Hematopoietic multipotent progenitor cell treated with erythropoietin and hydrocortisone succinate and interleukin-3 and kit ligand, for 4 days (in vitro differentiated cells): ENCODE data around the gene HCFC1R1.
A peak's percentile ranks its signal among the peaks of the same experiment; 100 is the strongest.
"Not testable (repeated sequence)": the region's sequence is repeated elsewhere in the genome, so short reads cannot be mapped to it uniquely, and the experiment has no call there.

Experiments used
- DNase-seq: peaks from one replicate; pipeline ENCODE4 v3.0.0-alpha.2; 2015

HCFC1R1 gene

DNA sequence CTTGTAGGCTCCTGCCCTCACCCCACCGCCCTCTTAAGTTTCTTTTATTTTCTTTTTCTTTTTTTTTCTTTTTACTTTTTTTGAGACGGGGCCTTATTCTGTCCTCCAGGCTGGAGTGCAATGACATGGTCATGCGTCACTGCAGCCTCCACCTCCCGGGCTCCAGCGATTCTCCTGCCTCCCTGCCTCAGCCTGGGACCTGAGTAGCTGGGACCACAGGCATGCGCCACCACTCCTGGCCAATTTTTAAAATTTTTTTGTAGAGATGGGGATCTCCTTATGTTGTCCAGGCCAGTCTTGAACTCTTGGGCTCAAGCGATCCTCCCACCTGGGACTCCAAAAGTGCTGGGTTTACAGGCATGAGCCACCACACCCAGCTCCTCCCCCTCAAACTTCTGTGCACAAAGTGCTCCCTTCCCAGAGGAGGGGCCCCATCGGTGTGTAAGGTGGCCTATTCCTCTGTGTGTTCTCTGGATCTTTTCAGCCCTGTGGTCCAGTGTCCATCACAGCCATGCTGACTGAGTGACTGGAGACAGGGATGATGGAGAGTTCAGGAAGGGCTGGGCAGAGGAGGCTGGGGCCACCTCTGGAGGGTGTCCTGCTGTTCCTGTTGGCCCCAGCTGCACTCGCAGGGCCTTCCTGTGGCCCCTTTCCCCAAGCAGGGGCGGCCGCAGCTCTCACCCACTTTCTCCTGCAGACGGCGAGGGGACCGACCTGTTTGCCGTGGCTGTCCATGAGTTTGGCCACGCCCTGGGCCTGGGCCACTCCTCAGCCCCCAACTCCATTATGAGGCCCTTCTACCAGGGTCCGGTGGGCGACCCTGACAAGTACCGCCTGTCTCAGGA, 32.8 kb upstream of the HCFC1R1 start:
- no peak for DNase-seq

DNA sequence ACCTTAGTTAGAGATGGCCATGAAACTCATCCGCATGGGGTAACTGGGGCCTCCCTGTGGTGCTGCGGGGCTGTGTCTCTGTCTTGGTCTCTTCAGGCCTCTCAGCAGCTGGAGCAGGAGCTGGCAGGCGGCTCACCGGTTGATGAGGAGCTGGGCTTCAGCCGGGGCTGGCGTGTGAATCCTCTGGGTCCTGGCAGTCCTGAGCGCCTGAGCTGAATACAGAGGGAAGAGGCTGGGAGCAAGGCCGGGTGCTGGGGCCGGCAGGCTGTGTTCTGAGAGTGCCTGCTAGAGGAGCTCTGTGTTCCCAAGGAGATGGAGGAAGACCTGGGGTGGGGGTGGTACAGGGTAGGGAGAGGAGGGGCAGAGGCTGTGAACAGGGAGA, 32.0 kb upstream of the HCFC1R1 start:
- not testable (repeated sequence) for DNase-seq

DNA sequence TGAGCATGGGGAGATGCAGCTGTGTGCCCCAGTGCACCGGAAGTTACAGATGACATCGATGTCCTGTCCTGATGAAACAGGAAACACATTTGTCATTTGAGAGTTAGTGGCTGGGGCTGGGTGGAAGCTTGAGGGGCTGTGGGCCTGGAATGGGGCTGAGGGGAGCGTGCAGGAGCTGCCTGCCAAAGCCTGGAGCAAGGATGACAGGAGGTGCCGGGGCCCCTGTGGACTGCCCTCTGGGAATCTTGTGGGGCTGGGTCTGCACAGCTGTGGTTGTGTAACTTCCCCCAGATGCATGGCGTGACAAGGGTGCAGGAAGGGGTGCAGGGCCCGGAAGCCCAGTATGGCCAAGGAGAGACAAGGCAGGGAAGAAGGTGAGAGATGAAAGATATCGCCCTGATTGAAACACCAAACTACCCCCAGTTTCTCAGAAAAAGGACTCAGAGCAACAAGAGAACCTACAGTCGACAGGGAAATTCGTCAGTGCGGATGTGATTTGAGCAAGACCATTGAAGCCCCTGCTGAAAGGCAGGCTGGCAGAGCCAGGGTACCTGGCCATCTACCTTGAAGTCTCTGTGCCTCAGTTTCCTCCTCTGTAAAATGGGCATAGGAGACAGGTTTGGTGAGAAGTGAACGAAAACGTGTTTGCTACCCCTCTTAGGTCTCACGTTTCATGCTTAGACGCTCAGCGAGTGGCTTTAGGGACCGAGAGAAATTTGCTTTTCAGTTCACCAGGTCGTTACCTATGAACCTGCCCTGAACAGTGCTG, 31.4 kb upstream of the HCFC1R1 start:
- peak; percentile 78 for DNase-seq

DNA sequence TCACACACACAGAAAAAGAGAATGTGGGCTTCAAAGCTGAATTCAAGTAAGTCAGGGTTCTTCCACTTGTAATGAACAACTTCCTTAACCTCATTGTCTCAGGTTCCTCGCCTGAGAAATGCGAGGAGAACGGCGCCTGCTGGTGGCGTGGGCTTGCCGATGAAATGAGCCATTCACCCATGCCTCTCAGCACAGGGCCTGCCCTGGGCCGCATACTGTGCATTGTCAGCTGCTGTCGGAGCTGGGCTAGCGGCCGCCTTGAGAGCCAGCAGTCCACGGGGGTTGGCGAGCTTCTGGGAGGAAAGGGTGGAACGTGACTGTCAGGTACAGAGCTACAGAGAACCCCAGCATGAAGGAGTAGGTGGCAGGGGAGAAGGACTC, 29.6 kb upstream of the HCFC1R1 start:
- DNase-seq = not testable (repeated sequence)

GRCh38 chr16:3052571-3053329, 29.0 kb upstream of the HCFC1R1 start:
- DNase-seq = not testable (repeated sequence)

- DNase-seq = no peak
These were observed 27.8 kb upstream of the HCFC1R1 start for GRCh38 chr16:3051494-3051893.

DNA sequence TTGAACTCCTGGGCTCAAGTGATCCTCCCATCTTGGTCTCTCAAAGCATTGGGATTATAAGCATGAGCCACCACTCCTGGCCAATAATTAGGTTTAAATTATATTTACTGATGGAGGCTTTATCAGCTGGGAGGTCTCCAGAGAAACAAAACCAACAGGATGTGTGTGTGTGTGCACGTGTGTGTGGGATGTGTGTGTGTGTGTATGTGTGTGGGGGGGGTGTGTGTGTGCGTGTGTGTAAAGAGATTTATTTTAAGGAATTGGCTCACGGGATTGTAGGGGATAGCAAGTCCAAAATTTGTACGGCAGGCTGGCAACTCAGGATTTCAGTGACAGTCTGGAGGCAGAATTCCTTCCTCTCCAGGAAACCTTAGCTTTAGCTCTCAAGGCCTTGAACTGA, 27.3 kb upstream of the HCFC1R1 start:
- no peak for DNase-seq

GRCh38 chr16:3050487-3050886, 26.7 kb upstream of the HCFC1R1 start:
- no peak for DNase-seq

DNA sequence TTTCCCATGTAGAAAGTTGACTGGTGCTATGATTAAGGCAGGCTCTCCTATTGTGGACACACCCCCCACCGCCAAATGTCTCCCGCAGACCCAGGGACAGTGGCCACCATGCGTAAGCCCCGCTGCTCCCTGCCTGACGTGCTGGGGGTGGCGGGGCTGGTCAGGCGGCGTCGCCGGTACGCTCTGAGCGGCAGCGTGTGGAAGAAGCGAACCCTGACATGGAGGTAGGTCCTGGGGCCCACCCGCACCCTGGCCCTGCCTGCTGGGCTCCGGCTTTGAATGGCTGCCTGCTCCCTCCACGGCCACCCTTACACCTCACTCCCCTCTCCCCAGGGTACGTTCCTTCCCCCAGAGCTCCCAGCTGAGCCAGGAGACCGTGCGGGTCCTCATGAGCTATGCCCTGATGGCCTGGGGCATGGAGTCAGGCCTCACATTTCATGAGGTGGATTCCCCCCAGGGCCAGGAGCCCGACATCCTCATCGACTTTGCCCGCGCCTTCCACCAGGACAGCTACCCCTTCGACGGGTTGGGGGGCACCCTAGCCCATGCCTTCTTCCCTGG, 26.3 kb upstream of the HCFC1R1 start:
- no peak for DNase-seq

- DNase-seq = no peak
These were observed 23.6 kb upstream of the HCFC1R1 start for GRCh38 chr16:3047387-3047720.

DNA sequence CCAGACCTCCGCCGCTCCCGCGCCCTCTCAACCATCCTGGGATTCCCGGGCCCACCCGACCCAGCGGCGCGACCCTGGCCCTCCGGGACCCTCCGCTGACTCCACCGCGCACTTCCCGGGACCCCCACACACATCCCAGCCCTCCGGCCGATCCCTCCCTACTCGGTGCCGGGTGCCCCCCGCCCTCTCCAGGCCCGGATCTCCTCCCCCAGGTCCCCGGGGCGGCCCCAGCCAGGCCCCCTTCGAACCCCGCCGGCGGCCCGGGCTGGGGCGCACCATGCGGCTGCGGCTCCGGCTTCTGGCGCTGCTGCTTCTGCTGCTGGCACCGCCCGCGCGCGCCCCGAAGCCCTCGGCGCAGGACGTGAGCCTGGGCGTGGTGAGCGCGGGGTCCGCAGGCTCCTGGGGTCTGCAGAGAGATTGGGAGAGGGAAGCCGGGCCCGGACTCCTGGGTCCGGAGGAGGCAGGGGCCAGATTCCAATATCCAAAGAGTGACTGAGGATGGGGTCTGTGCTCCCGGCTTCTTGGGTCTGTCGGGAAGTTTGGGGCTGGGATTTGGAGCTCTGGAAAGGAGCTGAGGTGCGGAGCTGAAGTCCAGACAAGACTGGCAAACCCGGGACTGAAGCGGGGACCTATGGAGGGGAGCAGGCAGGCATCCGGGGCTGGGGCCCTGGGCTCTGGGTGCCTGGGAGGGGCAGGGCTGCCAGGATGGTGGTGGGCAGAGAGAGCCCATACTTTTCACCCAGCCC, 23.1 kb upstream of the HCFC1R1 start:
- no peak for DNase-seq

DNA sequence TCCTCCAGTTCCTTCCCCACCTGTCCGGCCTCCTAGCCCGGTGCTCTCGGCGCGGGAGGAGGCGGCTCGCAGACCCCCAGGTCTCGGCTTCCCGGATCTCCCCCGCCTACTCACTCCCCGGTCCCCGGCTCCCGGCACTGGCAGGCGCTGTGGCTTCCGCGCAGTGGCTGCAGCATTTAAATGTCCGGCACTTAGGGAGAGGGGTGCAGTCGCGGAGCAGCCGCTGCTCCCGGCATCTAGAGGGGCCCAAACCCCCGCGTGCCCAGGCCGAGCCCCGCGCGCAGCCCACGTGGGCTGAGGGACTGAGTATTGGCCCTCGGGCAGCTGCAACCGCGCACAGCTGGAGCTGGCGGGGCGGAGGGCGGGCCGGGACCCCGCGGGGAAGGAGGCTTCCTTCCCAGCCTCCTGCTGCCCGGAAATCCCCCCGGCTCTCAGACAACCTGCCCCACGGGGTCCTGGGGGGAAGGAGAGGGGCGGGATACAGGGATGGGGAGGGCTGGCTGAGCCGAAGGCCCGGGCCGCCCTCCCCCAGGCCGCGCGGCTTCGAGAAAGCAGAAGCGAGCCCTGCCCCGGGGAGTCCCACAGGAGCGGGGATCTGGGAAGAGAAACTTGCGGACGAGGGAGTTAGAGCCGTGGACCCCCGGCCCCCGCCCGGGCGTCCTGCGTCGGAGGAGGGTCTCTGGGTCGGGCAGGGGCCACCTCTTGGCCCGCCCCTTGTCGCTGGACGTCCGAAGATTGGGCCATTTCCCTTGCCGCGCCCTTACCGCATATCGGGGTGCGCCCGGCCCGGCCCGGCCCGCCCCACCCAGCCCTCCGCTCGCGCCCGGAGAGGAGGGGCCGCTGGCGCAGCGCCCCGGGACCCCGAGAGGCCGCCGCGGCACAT, 22.3 kb upstream of the HCFC1R1 start, which contains the start of gene MMP25:
TSS of gene MMP25 (plus strand) at position 804 of the 883 bp plus-strand sequence. CDS start 357 bp downstream, outside the sequence.
- no peak for DNase-seq

DNA sequence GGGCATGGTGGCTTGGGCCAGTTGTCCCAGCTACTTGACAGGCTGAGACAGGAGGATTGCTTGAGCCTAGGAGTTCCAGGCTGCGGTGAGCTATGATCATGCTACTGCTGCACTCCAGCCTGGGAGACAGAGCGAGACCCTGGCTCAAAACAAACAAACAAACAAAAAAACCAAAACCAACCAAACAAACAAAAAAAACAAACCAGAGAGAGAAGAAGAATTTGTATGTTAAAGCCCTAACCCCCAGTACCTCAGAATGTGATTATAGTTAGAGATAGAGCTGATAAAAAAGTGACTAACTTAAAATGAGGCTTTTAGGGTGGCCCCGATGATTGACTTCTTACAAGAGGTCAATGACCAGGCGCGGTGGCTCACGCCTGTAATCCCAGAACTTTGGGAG, 21.0 kb upstream of the HCFC1R1 start:
- no peak for DNase-seq

DNA sequence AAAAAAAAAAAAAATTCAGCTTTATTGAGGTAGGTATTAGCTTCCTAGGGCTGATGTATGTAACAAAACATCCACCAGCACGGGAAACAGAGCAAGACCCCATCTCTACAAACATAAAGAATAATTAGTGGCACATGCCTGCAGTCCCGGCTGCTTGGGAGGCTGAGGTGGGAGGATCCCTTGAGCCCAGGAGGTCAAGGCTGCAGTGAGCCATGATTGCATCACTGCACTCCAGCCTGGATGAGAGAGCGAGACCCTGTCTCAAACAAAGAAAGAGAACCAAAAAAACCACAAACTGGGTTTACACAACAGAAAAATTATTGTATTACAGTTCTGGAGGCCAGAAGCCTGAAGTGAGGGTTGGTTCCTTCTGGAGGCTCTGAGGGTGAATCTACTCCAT, 18.6 kb upstream of the HCFC1R1 start:
- DNase-seq = no peak

DNA sequence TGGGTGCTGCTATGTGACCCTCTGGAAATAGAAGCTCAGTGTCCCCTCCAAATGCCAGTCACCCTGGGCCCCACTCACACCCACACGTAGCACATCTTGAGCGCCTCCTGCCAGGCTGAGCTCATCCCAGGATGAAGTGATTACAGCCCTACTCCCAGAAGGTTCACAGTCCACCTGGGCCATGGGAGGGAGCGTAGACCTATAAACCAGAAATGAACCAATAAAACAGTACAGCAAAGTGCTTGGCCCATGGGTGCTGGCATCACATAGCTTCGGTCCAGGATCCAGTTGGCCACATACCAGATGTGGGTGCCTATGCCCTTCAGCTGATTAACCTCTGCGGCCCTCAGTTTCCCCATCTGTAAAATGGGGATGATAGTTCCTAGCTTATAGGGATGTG, 15.2 kb upstream of the HCFC1R1 start:
- no peak for DNase-seq

DNA sequence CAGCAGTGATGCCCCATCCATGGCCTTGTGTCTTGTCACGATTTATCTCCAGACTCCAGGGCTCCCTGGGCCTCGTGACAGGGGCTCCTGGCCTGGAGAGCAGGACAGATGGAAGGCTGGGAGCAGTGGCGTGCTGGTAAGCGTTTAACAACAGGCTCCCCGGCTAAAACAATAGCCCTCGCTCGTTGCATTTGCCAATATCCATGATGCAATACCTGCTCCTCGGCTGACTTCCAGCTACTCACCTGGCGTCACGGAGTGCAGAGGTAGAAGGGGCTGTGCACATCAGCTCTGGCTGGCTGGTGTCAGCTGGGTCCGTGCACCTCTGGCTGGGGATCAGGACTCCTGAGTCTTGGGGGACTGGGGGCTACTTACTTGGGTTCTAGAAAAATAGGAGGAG, 14.5 kb upstream of the HCFC1R1 start:
- no peak for DNase-seq

GRCh38 chr16:3036726-3037315, 13.1 kb upstream of the HCFC1R1 start, which contains the start of gene BICDL2:
BICDL2 (minus strand) TSS chr16:3036944; CDS start chr16:3035496, 1,448 bp downstream.
- DNase-seq = no peak

- DNase-seq = no peak
These were observed 12.4 kb upstream of the HCFC1R1 start for GRCh38 chr16:3035972-3036725.

DNA sequence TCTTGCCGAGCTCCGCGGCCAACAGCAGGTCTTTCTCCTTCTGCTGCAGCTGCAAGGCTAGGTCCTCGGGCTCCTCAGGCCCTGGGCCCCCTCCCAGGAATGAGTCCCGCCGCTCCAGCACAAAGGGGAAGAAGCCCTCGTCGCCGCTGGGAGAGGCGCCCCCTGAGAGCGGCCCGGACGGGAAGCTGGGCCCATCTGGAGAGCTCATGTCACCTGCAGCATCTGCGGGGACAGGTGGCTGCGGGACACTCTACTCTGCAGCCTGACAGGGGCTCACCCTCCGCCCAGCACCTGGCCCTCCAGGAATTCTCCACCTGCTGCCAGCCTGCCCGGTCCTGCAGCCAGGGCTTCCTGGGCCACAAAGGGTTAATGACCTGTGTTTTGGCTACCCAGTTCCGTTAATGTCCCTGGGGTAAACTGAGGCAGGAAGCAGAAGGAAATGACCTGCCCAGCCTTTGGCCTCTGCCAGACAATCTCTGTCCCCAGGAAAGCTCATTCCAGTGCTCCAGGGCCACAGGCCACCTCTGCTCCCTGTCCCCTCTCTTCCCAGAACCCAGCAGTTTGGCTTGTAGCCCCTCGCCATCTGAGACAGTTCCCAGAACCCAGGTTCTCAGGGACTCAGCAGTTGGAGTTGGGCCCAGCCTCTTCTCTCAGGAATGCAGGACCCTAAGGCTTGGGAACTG, 11.7 kb upstream of the HCFC1R1 start:
- DNase-seq = no peak
